Measurements from ENCODE around the gene IFRD2.

The IFRD2 gene

DNA sequence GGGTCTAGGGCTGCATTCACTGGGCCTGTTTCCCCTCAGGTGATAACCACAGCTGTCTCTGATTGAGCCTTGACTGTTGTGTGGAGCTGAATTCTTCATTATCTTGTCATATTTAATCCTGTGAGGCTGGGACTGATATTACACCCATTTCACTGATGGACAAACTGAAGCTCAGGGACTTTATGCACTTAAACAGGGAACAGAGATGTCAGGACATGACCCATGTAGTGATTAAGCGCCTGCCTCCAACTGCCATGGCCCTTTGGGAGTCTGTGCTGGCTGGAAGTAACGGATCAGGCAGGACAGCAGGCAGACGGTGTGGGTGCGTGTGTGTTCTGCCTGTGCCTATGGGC is 48.7 kb downstream of the IFRD2 start:
- TF ChIP-seq CTCF (IDR thresholded peaks at IDR 0.05; ENCODE audit: borderline replicate concordance, insufficient read depth, low read depth, low read length), result no peak
- no peak overlapping the region for H3K4me3 ChIP-seq (ENCODE audit: low read depth, low read length)

DNA sequence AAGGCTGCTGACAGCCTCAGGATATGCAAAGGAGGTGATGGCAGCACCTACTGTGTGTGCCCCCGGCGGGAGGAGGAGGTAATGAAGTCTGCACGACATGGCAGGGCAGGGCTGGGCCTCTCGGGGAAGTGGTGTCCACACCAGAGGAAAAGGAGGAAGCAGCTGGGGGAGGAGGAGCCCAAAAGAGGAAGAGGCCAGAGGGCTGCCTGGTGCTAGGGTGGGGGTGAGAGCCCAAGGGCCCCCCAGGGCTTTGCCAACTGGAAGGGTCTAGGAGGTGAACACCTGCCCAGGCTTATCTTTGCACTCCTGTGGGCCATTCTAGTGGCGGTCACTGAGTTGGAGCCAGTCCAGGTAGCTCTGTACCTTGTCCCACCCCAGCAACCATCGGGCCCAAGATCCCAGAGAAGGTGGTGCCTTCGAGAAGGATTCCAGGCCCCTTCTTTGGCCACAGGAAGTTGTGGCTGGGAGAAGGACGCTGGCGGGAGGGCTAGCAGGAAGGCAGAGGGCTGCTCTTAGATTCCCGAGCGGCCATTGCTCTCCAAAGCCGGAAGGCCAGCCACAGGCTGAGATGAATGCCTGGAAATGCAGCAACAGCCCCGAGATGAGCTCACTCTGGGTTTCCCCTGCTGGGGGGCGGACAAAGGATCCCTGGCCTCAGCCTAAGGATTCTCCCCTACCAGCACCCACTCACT is 49.2 kb downstream of the IFRD2 start:
- H3K4me3 ChIP-seq (ENCODE audit: low read depth, low read length), result peak overlapping the region; percentile 3
- TF ChIP-seq CTCF (IDR thresholded peaks at IDR 0.05; ENCODE audit: borderline replicate concordance, insufficient read depth, low read depth, low read length), result peak; percentile 12; the same call in 1 of the 2 replicates

DNA sequence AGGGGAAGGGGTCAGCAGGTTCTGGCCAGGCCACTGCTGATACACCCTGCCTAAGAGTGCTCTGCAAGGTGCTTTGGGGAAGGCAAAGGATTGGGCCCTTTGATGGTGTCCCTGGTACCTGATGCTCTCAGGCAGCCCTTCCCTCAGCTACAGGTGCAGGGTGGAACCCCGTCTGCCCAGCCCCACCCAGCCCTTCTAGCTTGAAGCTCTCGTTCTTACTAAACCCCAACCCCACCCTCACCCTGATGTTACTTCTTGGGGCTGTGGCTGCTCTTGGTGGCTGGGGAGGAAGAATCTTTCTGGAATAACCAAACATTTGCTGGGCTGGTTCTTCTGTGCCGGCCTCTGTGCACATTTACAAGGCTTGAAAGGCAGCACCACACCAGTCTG is 49.9 kb downstream of the IFRD2 start:
- no peak for TF ChIP-seq CTCF (IDR thresholded peaks at IDR 0.05; ENCODE audit: borderline replicate concordance, insufficient read depth, low read depth, low read length)
- H3K4me3 ChIP-seq (ENCODE audit: low read depth, low read length), result no peak overlapping the region

GRCh38 chr3:50241713-50242380 is 50.4 kb downstream of the IFRD2 start:
- H3K4me3 ChIP-seq (ENCODE audit: low read depth, low read length), result no peak overlapping the region
- no peak for TF ChIP-seq CTCF (IDR thresholded peaks at IDR 0.05; ENCODE audit: borderline replicate concordance, insufficient read depth, low read depth, low read length)

DNA sequence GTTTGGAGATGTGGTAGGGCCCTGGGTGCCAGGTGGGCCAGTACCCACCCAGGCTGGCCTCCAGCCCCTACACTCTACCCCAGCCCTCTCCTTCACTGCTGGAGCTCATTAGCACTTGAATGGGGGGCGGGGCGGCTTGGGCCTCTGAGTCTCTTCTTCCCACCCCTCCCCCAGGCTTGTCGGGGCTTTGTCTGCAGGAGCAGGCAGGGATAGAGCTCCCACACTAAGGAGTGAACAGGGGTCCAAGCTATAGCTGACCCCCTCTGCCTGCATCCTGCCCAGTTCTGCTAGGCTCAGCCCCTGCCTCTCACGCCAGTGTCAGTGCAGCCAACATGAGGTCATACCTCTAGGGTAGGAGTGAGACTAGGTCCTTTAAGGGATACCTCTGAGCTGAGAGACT is 51.1 kb downstream of the IFRD2 start:
- TF ChIP-seq CTCF (IDR thresholded peaks at IDR 0.05; ENCODE audit: borderline replicate concordance, insufficient read depth, low read depth, low read length), result no peak
- H3K4me3 ChIP-seq (ENCODE audit: low read depth, low read length), result no peak overlapping the region

- no peak overlapping the region for H3K4me3 ChIP-seq (ENCODE audit: low read depth, low read length)
- TF ChIP-seq CTCF (IDR thresholded peaks at IDR 0.05; ENCODE audit: borderline replicate concordance, insufficient read depth, low read depth, low read length), result no peak
Observed at GRCh38 chr3:50239649-50240048, 52.6 kb downstream of the IFRD2 start.

DNA sequence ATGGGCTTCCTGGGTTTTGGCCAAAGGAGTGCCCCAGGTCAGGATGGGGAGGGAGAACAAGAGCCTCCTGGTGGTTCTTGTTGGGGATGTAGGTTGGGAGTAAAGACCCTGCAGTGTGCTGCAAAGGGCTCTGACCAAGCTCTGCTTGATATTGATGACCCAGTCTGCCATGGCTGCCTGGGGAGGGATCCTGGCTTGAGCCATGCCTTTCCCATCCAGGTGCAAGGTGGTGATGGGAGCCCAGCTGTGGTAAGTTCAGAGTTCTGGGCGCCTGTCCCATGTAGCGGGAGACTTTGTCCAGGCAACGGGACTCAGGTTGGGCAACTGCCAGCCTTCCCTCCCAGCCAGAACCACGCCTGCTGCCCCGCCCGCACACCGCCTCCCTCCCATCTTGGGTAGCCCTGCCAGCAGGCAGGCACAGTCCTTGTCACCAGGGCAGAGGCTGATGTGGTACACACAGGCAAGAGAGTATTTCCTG is 53.6 kb downstream of the IFRD2 start:
- H3K4me3 ChIP-seq (ENCODE audit: low read depth, low read length), result peak overlapping the region; percentile 89
- TF ChIP-seq CTCF (IDR thresholded peaks at IDR 0.05; ENCODE audit: borderline replicate concordance, insufficient read depth, low read depth, low read length), result no peak

Measured in GM12875 (cell line).